GM21528 (cell line): ENCODE results near the gene CYBC1.

Experiments used
- ATAC-seq: cut with Tn5 transposase; IDR thresholded peaks from one replicate; pipeline ENCODE4 v1.9.1; 2021; ENCODE audit warnings: mild to moderate bottlenecking, moderate library complexity; ENCODE audit not compliant: unreplicated experiment, low FRiP score

The CYBC1 gene

GRCh38 chr17:82450357-82451106 lies at the start of gene CYBC1:
Gene CYBC1 (minus strand): TSS chr17:82450752. CDS start chr17:82449254, 1,498 bp downstream.
- ATAC-seq, result peak; percentile 62

GRCh38 chr17:82497483-82498405 lies 47.2 kb upstream of the CYBC1 start:
- no peak for ATAC-seq

- ATAC-seq, result peak; percentile 58
Observed at GRCh38 chr17:82496529-82497434, 46.2 kb upstream of the CYBC1 start.

GRCh38 chr17:82495844-82496528 lies 45.4 kb upstream of the CYBC1 start:
- ATAC-seq, result no peak

- ATAC-seq, result peak; percentile 46
Observed at GRCh38 chr17:82494236-82495055, 43.9 kb upstream of the CYBC1 start.

- ATAC-seq, result no peak
Observed at GRCh38 chr17:82493226-82493781, 42.8 kb upstream of the CYBC1 start.

GRCh38 chr17:82492643-82493225 lies 42.2 kb upstream of the CYBC1 start:
- no peak for ATAC-seq

GRCh38 chr17:82491533-82491932 lies 41.0 kb upstream of the CYBC1 start:
- ATAC-seq, result no peak

- no peak for ATAC-seq
Observed at GRCh38 chr17:82491196-82491530, 40.6 kb upstream of the CYBC1 start.

GRCh38 chr17:82490512-82491195 lies 40.1 kb upstream of the CYBC1 start:
- ATAC-seq, result no peak

- no peak for ATAC-seq
Observed at GRCh38 chr17:82489851-82490511, 39.4 kb upstream of the CYBC1 start.

GRCh38 chr17:82489117-82489516 lies 38.6 kb upstream of the CYBC1 start:
- no peak for ATAC-seq

GRCh38 chr17:82487910-82488309 lies 37.4 kb upstream of the CYBC1 start:
- ATAC-seq, result no peak

GRCh38 chr17:82486231-82487094 lies 35.9 kb upstream of the CYBC1 start:
- no peak for ATAC-seq

GRCh38 chr17:82483836-82484235 lies 33.3 kb upstream of the CYBC1 start:
- no peak for ATAC-seq

- no peak for ATAC-seq
Observed at GRCh38 chr17:82483204-82483660, 32.7 kb upstream of the CYBC1 start.
